Measurements from ENCODE around the gene SRSF6.
"Not testable (repeated sequence)": the region's sequence is repeated elsewhere in the genome, so short reads cannot be mapped to it uniquely, and the experiment has no call there.

DNA sequence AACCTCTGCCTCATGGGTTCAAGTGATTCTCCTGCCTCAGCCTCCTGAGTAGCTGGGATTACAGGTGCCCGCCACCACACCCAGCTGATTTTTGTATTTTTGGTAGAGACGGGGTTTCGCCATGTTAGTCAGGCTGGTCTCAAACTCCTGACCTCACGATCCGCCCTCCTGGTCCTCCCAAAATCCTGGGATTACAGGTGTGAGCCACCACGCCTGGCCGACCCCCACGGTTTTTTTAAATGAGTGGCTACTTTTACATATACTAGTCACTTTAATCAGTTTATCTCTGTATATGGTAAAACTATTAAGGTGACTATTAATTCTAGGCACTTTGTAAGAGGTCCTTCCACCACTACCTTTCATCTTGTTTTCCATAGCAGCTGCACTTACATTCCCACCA lies 44.3 kb downstream of the SRSF6 start:
- TF ChIP-seq, protein P1, sequence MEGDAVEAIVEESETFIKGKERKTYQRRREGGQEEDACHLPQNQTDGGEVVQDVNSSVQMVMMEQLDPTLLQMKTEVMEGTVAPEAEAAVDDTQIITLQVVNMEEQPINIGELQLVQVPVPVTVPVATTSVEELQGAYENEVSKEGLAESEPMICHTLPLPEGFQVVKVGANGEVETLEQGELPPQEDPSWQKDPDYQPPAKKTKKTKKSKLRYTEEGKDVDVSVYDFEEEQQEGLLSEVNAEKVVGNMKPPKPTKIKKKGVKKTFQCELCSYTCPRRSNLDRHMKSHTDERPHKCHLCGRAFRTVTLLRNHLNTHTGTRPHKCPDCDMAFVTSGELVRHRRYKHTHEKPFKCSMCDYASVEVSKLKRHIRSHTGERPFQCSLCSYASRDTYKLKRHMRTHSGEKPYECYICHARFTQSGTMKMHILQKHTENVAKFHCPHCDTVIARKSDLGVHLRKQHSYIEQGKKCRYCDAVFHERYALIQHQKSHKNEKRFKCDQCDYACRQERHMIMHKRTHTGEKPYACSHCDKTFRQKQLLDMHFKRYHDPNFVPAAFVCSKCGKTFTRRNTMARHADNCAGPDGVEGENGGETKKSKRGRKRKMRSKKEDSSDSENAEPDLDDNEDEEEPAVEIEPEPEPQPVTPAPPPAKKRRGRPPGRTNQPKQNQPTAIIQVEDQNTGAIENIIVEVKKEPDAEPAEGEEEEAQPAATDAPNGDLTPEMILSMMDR (IDR thresholded peaks at IDR 0.05 in 4 of 5, conservative IDR thresholded peaks at IDR 0.05 in 1 of 5) = not testable (repeated sequence)
- TF ChIP-seq POLR2A (IDR thresholded peaks at IDR 0.05) = not testable (repeated sequence)
